CD4-positive, CD25-positive, alpha-beta regulatory T cell (primary cell): ENCODE results near the gene PDE4B. TPM values are rescaled to one million over a fixed set of nuclear protein-coding genes. Genes with fewer than 3 reads are reported as not detected.

ENCODE experiments used
- ATAC-seq, 2 donors: fragments of 150-1000 bp; cut with Tn5 transposase; one replicate each; pipeline ENCODE4 v1.10.0; 2021; ENCODE audit warnings: low read depth in 2 of 2, moderate number of reproducible peaks in 2 of 2, moderate library complexity in 1 of 2
- DNase-seq, 3 donors: peaks; one replicate each; pipeline versions ENCODE4 v3.0.0 to v3.0.0-alpha.2; 2012 to 2022; ENCODE audit warnings: mixed read lengths in 1 of 3
- H3K27ac ChIP-seq: one replicate; pipeline ENCODE4 v1.7.0; 2013; ENCODE audit warnings: mild to moderate bottlenecking, low read length; ENCODE audit not compliant: insufficient read depth, poor library complexity, severe bottlenecking
- H3K27me3 ChIP-seq: one replicate; pipeline ENCODE4 v1.7.0; 2013; ENCODE audit warnings: low read length; ENCODE audit not compliant: control insufficient read depth, insufficient read depth
- H3K36me3 ChIP-seq: one replicate; pipeline ENCODE4 v1.7.0; 2013; ENCODE audit warnings: mild to moderate bottlenecking, low read length, moderate library complexity; ENCODE audit not compliant: control insufficient read depth, insufficient read depth
- H3K4me1 ChIP-seq: 2 replicates; pipeline ENCODE4 v1.7.0; 2013; ENCODE audit warnings: mild to moderate bottlenecking, low read length; ENCODE audit not compliant: insufficient read depth, control insufficient read depth, poor library complexity, severe bottlenecking
- H3K4me3 ChIP-seq: one replicate; pipeline ENCODE4 v1.7.0; 2013; ENCODE audit warnings: low read depth, mild to moderate bottlenecking, low read length, moderate library complexity
- H3K9me3 ChIP-seq, 2 experiments: 1 replicate in 1 of 2; 2 replicates in 1 of 2; pipeline ENCODE4 v1.7.0; 2013; ENCODE audit warnings: low read length in 2 of 2, mild to moderate bottlenecking in 1 of 2, moderate library complexity in 1 of 2; ENCODE audit not compliant: control insufficient read depth in 2 of 2
- H3K27ac Mint-ChIP-seq, 3 donors: one replicate each; pipeline ENCODE4 v1.8.0; 2020 to 2022; ENCODE audit warnings: mild to moderate bottlenecking in 3 of 3, mixed read lengths in 3 of 3, moderate library complexity in 2 of 3
- H3K27me3 Mint-ChIP-seq: one replicate; pipeline ENCODE4 v1.8.0; 2022; ENCODE audit warnings: mild to moderate bottlenecking, mixed read lengths
- H3K36me3 Mint-ChIP-seq: one replicate; pipeline ENCODE4 v1.8.0; 2020; ENCODE audit warnings: mixed read lengths
- H3K4me1 Mint-ChIP-seq, 4 donors: one replicate each; pipeline ENCODE4 v1.8.0; 2020 to 2022; ENCODE audit warnings: mixed read lengths in 4 of 4, mild to moderate bottlenecking in 1 of 4
- H3K4me3 Mint-ChIP-seq, 4 donors: one replicate each; pipeline ENCODE4 v1.8.0; 2020 to 2022; ENCODE audit warnings: mild to moderate bottlenecking in 4 of 4, mixed read lengths in 4 of 4, moderate library complexity in 3 of 4
- H3K9me3 Mint-ChIP-seq, 7 donors: one replicate each; pipeline ENCODE4 v1.8.0; 2020 to 2022; ENCODE audit warnings: mixed read lengths in 7 of 7, mild to moderate bottlenecking in 3 of 7, moderate library complexity in 2 of 7
- polyA plus RNA-seq, 4 donors: library from polyadenylated mRNA; unstranded; fragments of 300-500 nt; fragmentation: Illumina TruSeq; gene quantifications; one replicate each; pipeline ENCODE4 v1.2.3, GENCODE V29; 2021
- total RNA-seq: library from RNA; stranded (reverse); gene quantifications from one replicate; pipeline ENCODE4 v1.2.3, GENCODE V29; 2022

PDE4B gene
- total and polyA plus RNA-seq, 5 donors from 2014 or later = 63.9 to 200 (median 75.4) TPM

GRCh38 chr1:66336641-66336990 lies 543.9 kb downstream of the PDE4B start:
- Mint-ChIP-seq H3K9me3 (no peaks in the 10 kb centered on the region), H3K27ac (peak overlapping the region; percentile 98 to 100 (median 99)), H3K4me1 (peaks cover 11 to 58% (median 33%) of the 10 kb centered on the region in 4 donors), H3K36me3 (peaks cover 32% of the 10 kb centered on the region), H3K4me3 (peak overlapping the region; percentile 92 to 100 (median 98)), H3K27me3 (no peaks in the 10 kb centered on the region)
- H3K27ac ChIP-seq = peak overlapping the region; percentile 95
- peaks cover 9% of the 10 kb centered on the region for H3K36me3 ChIP-seq
- H3K27me3 ChIP-seq = no peaks in the 10 kb centered on the region
- no peaks in the 10 kb centered on the region for H3K9me3 ChIP-seq
- DNase-seq (no peak), ATAC-seq (no peak)
- peak overlapping the region; percentile 99 for H3K4me3 ChIP-seq
- peaks cover 69% of the 10 kb centered on the region for H3K4me1 ChIP-seq

GRCh38 chr1:66337249-66337648 lies 544.6 kb downstream of the PDE4B start:
- peaks cover 74% of the 10 kb centered on the region for H3K4me1 ChIP-seq
- H3K27me3 Mint-ChIP-seq = no peaks in the 10 kb centered on the region
- no peaks in the 10 kb centered on the region for H3K9me3 ChIP-seq
- no peaks in the 10 kb centered on the region for H3K9me3 Mint-ChIP-seq
- DNase-seq (no peak), ATAC-seq (no peak)
- H3K4me3 Mint-ChIP-seq = peak overlapping the region; percentile 92 to 100 (median 98)
- H3K4me1 Mint-ChIP-seq = peaks cover 14 to 61% (median 35%) of the 10 kb centered on the region in 4 donors
- H3K27ac ChIP-seq = peak overlapping the region; percentile 95
- peaks cover 33% of the 10 kb centered on the region for H3K36me3 Mint-ChIP-seq
- peak overlapping the region; percentile 99 for H3K4me3 ChIP-seq
- peaks cover 11% of the 10 kb centered on the region for H3K36me3 ChIP-seq
- H3K27me3 ChIP-seq = no peaks in the 10 kb centered on the region
- H3K27ac Mint-ChIP-seq = peak overlapping the region; percentile 98 to 100 (median 99)

GRCh38 chr1:66339944-66340343 lies 547.2 kb downstream of the PDE4B start:
- Mint-ChIP-seq H3K9me3 (no peaks in the 10 kb centered on the region), H3K4me3 (peak overlapping the region; percentile 80 to 85 (median 82)), H3K27ac (peak overlapping the region; percentile 76 to 96 (median 89)), H3K27me3 (no peaks in the 10 kb centered on the region), H3K36me3 (peaks cover 33% of the 10 kb centered on the region), H3K4me1 (peaks cover 34 to 84% (median 57%) of the 10 kb centered on the region in 4 donors)
- H3K4me1 ChIP-seq = peaks cover 94% of the 10 kb centered on the region
- ATAC-seq (no peak), DNase-seq (peak in 1 of 3 donors; percentile 65)
- peak overlapping the region; percentile 89 for H3K4me3 ChIP-seq
- H3K27me3 ChIP-seq = no peaks in the 10 kb centered on the region
- peaks cover 10% of the 10 kb centered on the region for H3K36me3 ChIP-seq
- peak overlapping the region; percentile 86 for H3K27ac ChIP-seq
- no peaks in the 10 kb centered on the region for H3K9me3 ChIP-seq

DNA sequence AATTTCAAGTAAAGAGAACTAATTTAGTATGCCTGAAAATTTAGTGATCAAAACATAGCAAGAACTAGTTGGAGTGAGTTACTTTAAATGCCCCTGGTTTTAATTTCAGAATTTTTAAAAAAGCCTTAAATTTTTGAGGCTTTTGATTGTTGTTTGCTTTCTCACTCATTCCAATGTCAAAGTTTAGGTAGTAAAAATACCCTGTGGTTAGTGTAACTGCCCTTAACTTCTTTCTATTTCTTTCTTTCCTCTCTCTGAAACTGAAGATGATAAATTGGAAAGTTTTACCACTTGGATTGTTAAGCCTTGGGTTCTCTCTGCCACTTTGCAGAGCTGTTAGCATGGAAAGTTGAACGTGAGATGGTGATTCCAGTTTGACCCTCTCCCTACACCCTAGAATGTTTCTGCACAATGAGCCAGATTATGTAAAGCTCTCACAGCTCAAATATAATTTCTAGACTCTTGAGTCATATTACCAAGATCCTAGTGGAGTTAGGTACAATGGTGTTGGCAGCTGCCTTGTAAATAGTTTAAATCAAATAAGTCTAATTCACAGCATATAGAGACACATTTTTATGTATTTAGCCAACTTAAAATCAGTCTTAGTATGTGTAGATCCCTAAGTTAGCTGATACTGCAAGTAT lies 548.9 kb downstream of the PDE4B start:
- DNase-seq (no peak), ATAC-seq (no peak)
- H3K4me3 Mint-ChIP-seq = peak overlapping the region; percentile 78 to 89 (median 82)
- peaks cover 24% of the 10 kb centered on the region for H3K36me3 Mint-ChIP-seq
- Histone ChIP-seq H3K27ac (peak overlapping the region; percentile 86), H3K9me3 (no peaks in the 10 kb centered on the region), H3K36me3 (peaks cover 11% of the 10 kb centered on the region), H3K4me1 (peaks cover 95% of the 10 kb centered on the region), H3K27me3 (no peaks in the 10 kb centered on the region), H3K4me3 (peak overlapping the region; percentile 89)
- H3K27me3 Mint-ChIP-seq = no peaks in the 10 kb centered on the region
- H3K4me1 Mint-ChIP-seq = peaks cover 45 to 86% (median 67%) of the 10 kb centered on the region in 4 donors
- H3K9me3 Mint-ChIP-seq = no peaks in the 10 kb centered on the region
- H3K27ac Mint-ChIP-seq = peak overlapping the region; percentile 77 to 87 (median 79)

- Mint-ChIP-seq H3K4me3 (peak overlapping the region; percentile 76 to 96 (median 84)), H3K36me3 (peaks cover 16% of the 10 kb centered on the region), H3K27me3 (no peaks in the 10 kb centered on the region), H3K9me3 (no peaks in the 10 kb centered on the region), H3K27ac (peak overlapping the region in 2 of 3 donors; percentile 87 to 92), H3K4me1 (peaks cover 53 to 86% (median 70%) of the 10 kb centered on the region in 4 donors)
- DNase-seq = no peak
- peak; percentile 24 to 54 for ATAC-seq
- no peaks in the 10 kb centered on the region for H3K27me3 ChIP-seq
- peak overlapping the region; percentile 78 for H3K4me3 ChIP-seq
- H3K9me3 ChIP-seq = no peaks in the 10 kb centered on the region
- peaks cover 95% of the 10 kb centered on the region for H3K4me1 ChIP-seq
- H3K36me3 ChIP-seq = peaks cover 7% of the 10 kb centered on the region
- peak overlapping the region; percentile 86 for H3K27ac ChIP-seq
These were observed 550.0 kb downstream of the PDE4B start for GRCh38 chr1:66342707-66343106.

- no peaks in the 10 kb centered on the region for H3K27me3 ChIP-seq
- peaks cover 7% of the 10 kb centered on the region for H3K36me3 ChIP-seq
- peak overlapping the region; percentile 86 for H3K27ac ChIP-seq
- no peak for DNase-seq
- peak overlapping the region; percentile 9 to 92 (median 74) for H3K27ac Mint-ChIP-seq
- H3K36me3 Mint-ChIP-seq = peaks cover 16% of the 10 kb centered on the region
- no peaks in the 10 kb centered on the region for H3K27me3 Mint-ChIP-seq
- peak overlapping the region; percentile 76 to 96 (median 84) for H3K4me3 Mint-ChIP-seq
- no peaks in the 10 kb centered on the region for H3K9me3 ChIP-seq
- H3K9me3 Mint-ChIP-seq = no peaks in the 10 kb centered on the region
- peaks cover 98% of the 10 kb centered on the region for H3K4me1 ChIP-seq
- peaks cover 53 to 87% (median 76%) of the 10 kb centered on the region in 4 donors for H3K4me1 Mint-ChIP-seq
- peak overlapping the region; percentile 78 for H3K4me3 ChIP-seq
- ATAC-seq = no peak
These were observed 551.1 kb downstream of the PDE4B start for GRCh38 chr1:66343569-66344325.

- Histone ChIP-seq H3K27ac (peak overlapping the region; percentile 86), H3K4me1 (peaks cover 100% of the 10 kb centered on the region), H3K4me3 (peak overlapping the region; percentile 78), H3K36me3 (peaks cover 7% of the 10 kb centered on the region), H3K9me3 (no peaks in the 10 kb centered on the region), H3K27me3 (no peaks in the 10 kb centered on the region)
- DNase-seq (no peak), ATAC-seq (no peak)
- H3K36me3 Mint-ChIP-seq = peaks cover 9% of the 10 kb centered on the region
- H3K27ac Mint-ChIP-seq = peak overlapping the region; percentile 62 to 92 (median 81)
- peaks cover 58 to 92% (median 86%) of the 10 kb centered on the region in 4 donors for H3K4me1 Mint-ChIP-seq
- H3K27me3 Mint-ChIP-seq = no peaks in the 10 kb centered on the region
- H3K4me3 Mint-ChIP-seq = peak overlapping the region; percentile 60 to 85 (median 68)
- no peaks in the 10 kb centered on the region for H3K9me3 Mint-ChIP-seq
These were observed 553.5 kb downstream of the PDE4B start for GRCh38 chr1:66346057-66346795.
